Stomach (tissue), 4 donors: ENCODE measurements around the gene ICAM2.

ENCODE experiments used
- EP300 ChIP-seq: sonication (generic); formaldehyde crosslinking; IDR thresholded peaks from one replicate; pipeline ENCODE4 v1.6.1; 2017; ENCODE audit warnings: antibody characterized with exemption
- POLR2A ChIP-seq, 4 donors: fragments of 450-650 bp; IDR thresholded peaks; one replicate each; pipeline ENCODE4 v1.6.1; 2016; ENCODE audit warnings: antibody characterized with exemption in 4 of 4, control low read depth in 2 of 4, mild to moderate bottlenecking in 1 of 4, moderate library complexity in 1 of 4
- POLR2AphosphoS5 ChIP-seq, 3 donors: sonication (generic); formaldehyde crosslinking; IDR thresholded peaks; one replicate each; pipeline ENCODE4 v1.6.1; 2016; ENCODE audit warnings: antibody characterized with exemption in 3 of 3
- TF ChIP-seq, protein P1 (sequence below), 7 experiments: fragments of 450-650 bp in 4 of 7; fragments of 200-600 bp in 3 of 7; sonication (generic) in 3 of 7; IDR thresholded peaks; one replicate each; pipeline ENCODE4 v1.5.1; 2016 to 2019; ENCODE audit warnings: antibody characterized with exemption in 7 of 7, control low read depth in 2 of 7, mild to moderate bottlenecking in 1 of 7

DNA sequence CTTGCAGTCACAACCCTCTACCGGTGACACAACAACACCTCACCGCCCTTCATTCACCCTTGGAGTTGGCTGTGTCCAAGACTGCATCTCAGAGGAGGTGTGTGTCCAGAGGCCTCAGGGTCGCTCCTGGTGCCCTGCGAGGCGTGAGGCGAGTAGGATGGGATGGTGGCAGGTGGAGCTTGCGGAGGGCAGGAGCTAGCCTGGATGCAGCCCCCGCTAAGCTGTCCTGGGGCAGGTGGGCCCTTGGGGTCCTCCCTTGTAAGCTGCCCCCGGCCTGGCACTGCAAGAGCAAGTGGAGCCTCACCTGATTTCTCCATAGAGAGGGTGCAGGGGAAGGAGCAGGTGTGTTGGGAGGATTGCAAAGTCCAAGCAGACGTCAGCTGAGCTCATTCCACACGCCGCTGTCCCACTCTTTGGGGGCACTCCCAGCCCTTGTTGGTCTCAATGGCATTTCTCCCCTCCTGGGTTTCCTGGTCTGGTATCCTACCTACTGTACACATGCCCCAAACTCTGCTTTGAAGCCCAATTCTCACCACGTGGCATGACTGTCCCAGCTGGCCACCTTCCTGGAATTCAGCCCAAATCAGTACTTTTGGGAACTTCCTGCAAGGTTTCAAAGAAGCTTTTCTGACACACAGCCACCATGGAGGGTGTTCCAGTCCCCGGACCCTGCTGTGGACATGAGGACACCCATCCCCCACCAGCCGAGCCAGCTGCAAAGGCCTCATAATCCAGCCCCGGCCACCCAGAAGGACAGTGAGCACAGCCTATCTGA is 18.1 kb upstream of the ICAM2 start:
- TF ChIP-seq, protein P1, sequence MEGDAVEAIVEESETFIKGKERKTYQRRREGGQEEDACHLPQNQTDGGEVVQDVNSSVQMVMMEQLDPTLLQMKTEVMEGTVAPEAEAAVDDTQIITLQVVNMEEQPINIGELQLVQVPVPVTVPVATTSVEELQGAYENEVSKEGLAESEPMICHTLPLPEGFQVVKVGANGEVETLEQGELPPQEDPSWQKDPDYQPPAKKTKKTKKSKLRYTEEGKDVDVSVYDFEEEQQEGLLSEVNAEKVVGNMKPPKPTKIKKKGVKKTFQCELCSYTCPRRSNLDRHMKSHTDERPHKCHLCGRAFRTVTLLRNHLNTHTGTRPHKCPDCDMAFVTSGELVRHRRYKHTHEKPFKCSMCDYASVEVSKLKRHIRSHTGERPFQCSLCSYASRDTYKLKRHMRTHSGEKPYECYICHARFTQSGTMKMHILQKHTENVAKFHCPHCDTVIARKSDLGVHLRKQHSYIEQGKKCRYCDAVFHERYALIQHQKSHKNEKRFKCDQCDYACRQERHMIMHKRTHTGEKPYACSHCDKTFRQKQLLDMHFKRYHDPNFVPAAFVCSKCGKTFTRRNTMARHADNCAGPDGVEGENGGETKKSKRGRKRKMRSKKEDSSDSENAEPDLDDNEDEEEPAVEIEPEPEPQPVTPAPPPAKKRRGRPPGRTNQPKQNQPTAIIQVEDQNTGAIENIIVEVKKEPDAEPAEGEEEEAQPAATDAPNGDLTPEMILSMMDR (IDR thresholded peaks at IDR 0.05), result no peak
- TF ChIP-seq POLR2AphosphoS5 (IDR thresholded peaks at IDR 0.05) (no peak), POLR2A (IDR thresholded peaks at IDR 0.05) (no peak), EP300 (no peak)
